GM23248 (cell line): ENCODE data around the gene ZNF385B.

Source experiments
- EZH2 ChIP-seq: fragments of 200-600 bp; sonication (generic); IDR thresholded peaks from 2 replicates; pipeline ENCODE4 v1.6.1; 2018; ENCODE audit warnings: antibody characterized with exemption, mild to moderate bottlenecking; ENCODE audit not compliant: insufficient read depth, poor library complexity, severe bottlenecking
- EZH2phosphoT487 ChIP-seq: fragments of 200-600 bp; sonication (generic); IDR thresholded peaks from 2 replicates; pipeline ENCODE4 v1.6.1; 2018; ENCODE audit warnings: antibody characterized with exemption, moderate library complexity, mild to moderate bottlenecking, low read depth; ENCODE audit not compliant: insufficient read depth

GRCh38 chr2:179677746-179678505, 183.5 kb downstream of the ZNF385B start:
- TF ChIP-seq EZH2phosphoT487: no peak
- TF ChIP-seq EZH2: no peak
